ENCODE results near the gene CCDC102A. TPM values are rescaled to one million over a fixed set of nuclear protein-coding genes. Genes with fewer than 3 reads are reported as not detected.
A peak's percentile ranks its signal among the peaks of the same experiment; 100 is the strongest.

CCDC102A gene
- total and polyA plus RNA-seq, 2 of the 13 experiments (the other 11 are each of a cell fraction or from before 2014, with no cell fraction given), result 2.1 to 2.8 TPM

DNA sequence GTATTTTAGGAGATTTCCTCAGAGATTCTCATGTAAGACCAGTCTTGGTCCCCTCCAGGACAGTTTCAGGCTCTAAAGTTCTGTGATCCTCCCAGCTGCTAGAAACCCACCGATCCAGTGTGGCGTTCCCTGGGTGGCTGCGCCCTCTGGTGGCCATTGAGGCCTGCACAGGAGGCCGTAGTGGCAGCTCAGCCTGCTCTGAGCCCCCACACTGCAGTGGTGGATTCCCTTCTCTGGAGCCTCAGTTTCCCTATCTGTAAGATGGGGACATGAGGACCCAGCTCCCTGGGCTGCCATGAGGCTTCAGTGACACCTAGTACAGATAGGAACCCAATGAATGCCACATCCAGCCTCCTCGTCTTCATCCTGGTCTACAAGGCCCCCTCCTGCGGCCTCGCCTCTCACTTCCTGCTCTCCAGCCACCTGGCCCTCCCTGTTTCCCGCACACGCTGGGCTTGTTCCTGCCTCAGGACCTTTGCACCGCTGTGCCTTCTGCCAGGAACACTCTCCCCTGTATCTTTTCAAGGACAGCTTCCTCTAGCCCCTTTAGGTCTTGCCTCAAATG, 16.5 kb downstream of the CCDC102A start (continued):
- no peak for TF ChIP-seq WIZ (CRISPR knock-in tag; IDR thresholded peaks at IDR 0.05)
- TF ChIP-seq MXD4 (CRISPR knock-in tag; IDR thresholded peaks at IDR 0.05), result 0 out of 2 replicates have a peak, but pooled peaks have one; percentile 23
- TF ChIP-seq CBX5 (CRISPR knock-in tag; IDR thresholded peaks at IDR 0.05; ENCODE audit: borderline replicate concordance), result no peak
- TF ChIP-seq, protein P1, sequence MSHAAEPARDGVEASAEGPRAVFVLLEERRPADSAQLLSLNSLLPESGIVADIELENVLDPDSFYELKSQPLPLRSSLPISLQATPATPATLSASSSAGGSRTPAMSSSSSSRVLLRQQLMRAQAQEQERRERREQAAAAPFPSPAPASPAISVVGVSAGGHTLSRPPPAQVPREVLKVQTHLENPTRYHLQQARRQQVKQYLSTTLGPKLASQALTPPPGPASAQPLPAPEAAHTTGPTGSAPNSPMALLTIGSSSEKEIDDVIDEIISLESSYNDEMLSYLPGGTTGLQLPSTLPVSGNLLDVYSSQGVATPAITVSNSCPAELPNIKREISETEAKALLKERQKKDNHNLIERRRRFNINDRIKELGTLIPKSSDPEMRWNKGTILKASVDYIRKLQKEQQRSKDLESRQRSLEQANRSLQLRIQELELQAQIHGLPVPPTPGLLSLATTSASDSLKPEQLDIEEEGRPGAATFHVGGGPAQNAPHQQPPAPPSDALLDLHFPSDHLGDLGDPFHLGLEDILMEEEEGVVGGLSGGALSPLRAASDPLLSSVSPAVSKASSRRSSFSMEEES (CRISPR knock-in tag; IDR thresholded peaks at IDR 0.05), result 0 out of 2 replicates have a peak, but pooled peaks have one; percentile 28
- TF ChIP-seq EED (CRISPR knock-in tag; IDR thresholded peaks at IDR 0.05), result no peak
- TF ChIP-seq ZNF761 (CRISPR knock-in tag; conservative IDR thresholded peaks at IDR 0.05), result no peak
- no peak for TF ChIP-seq ZNF777 (CRISPR knock-in tag; IDR thresholded peaks at IDR 0.05)
- TF ChIP-seq MED8 (CRISPR knock-in tag; IDR thresholded peaks at IDR 0.05; ENCODE audit: insufficient replicate concordance), result no peak
- no peak for TF ChIP-seq NPAS2 (CRISPR knock-in tag; IDR thresholded peaks at IDR 0.05; ENCODE audit: borderline replicate concordance)
- no peak for TF ChIP-seq SYNCRIP (IDR thresholded peaks at IDR 0.05; ENCODE audit: insufficient read depth, low read depth, low read length)
- TF ChIP-seq ZNF350 (CRISPR knock-in tag; IDR thresholded peaks at IDR 0.05; ENCODE audit: borderline replicate concordance, low read depth), result no peak
- TF ChIP-seq, protein P2, sequence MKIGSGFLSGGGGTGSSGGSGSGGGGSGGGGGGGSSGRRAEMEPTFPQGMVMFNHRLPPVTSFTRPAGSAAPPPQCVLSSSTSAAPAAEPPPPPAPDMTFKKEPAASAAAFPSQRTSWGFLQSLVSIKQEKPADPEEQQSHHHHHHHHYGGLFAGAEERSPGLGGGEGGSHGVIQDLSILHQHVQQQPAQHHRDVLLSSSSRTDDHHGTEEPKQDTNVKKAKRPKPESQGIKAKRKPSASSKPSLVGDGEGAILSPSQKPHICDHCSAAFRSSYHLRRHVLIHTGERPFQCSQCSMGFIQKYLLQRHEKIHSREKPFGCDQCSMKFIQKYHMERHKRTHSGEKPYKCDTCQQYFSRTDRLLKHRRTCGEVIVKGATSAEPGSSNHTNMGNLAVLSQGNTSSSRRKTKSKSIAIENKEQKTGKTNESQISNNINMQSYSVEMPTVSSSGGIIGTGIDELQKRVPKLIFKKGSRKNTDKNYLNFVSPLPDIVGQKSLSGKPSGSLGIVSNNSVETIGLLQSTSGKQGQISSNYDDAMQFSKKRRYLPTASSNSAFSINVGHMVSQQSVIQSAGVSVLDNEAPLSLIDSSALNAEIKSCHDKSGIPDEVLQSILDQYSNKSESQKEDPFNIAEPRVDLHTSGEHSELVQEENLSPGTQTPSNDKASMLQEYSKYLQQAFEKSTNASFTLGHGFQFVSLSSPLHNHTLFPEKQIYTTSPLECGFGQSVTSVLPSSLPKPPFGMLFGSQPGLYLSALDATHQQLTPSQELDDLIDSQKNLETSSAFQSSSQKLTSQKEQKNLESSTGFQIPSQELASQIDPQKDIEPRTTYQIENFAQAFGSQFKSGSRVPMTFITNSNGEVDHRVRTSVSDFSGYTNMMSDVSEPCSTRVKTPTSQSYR (CRISPR knock-in tag; IDR thresholded peaks at IDR 0.05; ENCODE audit: borderline replicate concordance), result no peak
- TF ChIP-seq MLLT10 (CRISPR knock-in tag; IDR thresholded peaks at IDR 0.05), result no peak
- TF ChIP-seq MXI1 (IDR thresholded peaks at IDR 0.05; ENCODE audit: borderline replicate concordance, low read depth, low read length), result no peak
- TF ChIP-seq SOX6 (IDR thresholded peaks at IDR 0.05), result no peak
- peak; percentile 13; the same call in 1 of the 2 replicates for TF ChIP-seq SOX6 (CRISPR knock-in tag; IDR thresholded peaks at IDR 0.05)
- 0 out of 2 replicates have a peak, but pooled peaks have one; percentile 19 for TF ChIP-seq HOXD1 (CRISPR knock-in tag; IDR thresholded peaks at IDR 0.05)
- TF ChIP-seq, protein P3, sequence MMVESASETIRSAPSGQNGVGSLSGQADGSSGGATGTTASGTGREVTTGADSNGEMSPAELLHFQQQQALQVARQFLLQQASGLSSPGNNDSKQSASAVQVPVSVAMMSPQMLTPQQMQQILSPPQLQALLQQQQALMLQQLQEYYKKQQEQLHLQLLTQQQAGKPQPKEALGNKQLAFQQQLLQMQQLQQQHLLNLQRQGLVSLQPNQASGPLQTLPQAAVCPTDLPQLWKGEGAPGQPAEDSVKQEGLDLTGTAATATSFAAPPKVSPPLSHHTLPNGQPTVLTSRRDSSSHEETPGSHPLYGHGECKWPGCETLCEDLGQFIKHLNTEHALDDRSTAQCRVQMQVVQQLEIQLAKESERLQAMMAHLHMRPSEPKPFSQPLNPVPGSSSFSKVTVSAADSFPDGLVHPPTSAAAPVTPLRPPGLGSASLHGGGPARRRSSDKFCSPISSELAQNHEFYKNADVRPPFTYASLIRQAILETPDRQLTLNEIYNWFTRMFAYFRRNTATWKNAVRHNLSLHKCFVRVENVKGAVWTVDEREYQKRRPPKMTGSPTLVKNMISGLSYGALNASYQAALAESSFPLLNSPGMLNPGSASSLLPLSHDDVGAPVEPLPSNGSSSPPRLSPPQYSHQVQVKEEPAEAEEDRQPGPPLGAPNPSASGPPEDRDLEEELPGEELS (CRISPR knock-in tag; IDR thresholded peaks at IDR 0.05), result peak; percentile 37; the same call in 1 of the 2 replicates
- TF ChIP-seq TMF1 (CRISPR knock-in tag; IDR thresholded peaks at IDR 0.05; ENCODE audit: low read depth), result no peak
- TF ChIP-seq, protein P4, sequence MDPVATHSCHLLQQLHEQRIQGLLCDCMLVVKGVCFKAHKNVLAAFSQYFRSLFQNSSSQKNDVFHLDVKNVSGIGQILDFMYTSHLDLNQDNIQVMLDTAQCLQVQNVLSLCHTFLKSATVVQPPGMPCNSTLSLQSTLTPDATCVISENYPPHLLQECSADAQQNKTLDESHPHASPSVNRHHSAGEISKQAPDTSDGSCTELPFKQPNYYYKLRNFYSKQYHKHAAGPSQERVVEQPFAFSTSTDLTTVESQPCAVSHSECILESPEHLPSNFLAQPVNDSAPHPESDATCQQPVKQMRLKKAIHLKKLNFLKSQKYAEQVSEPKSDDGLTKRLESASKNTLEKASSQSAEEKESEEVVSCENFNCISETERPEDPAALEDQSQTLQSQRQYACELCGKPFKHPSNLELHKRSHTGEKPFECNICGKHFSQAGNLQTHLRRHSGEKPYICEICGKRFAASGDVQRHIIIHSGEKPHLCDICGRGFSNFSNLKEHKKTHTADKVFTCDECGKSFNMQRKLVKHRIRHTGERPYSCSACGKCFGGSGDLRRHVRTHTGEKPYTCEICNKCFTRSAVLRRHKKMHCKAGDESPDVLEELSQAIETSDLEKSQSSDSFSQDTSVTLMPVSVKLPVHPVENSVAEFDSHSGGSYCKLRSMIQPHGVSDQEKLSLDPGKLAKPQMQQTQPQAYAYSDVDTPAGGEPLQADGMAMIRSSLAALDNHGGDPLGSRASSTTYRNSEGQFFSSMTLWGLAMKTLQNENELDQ (CRISPR knock-in tag; IDR thresholded peaks at IDR 0.05; ENCODE audit: borderline replicate concordance), result peak; percentile 75; the same call in 1 of the 2 replicates
- no peak for TF ChIP-seq ZNF207 (IDR thresholded peaks at IDR 0.05; ENCODE audit: borderline replicate concordance)
- TF ChIP-seq ELF4 (CRISPR knock-in tag; IDR thresholded peaks at IDR 0.05; ENCODE audit: borderline replicate concordance), result no peak
- no peak for TF ChIP-seq ZNF225 (CRISPR knock-in tag; IDR thresholded peaks at IDR 0.05)

All from HepG2 (cell line).